Measurements from ENCODE around the gene TUBB.
A peak's percentile ranks its signal among the peaks of the same experiment; 100 is the strongest.
"Not testable (repeated sequence)": the region's sequence is repeated elsewhere in the genome, so short reads cannot be mapped to it uniquely, and the experiment has no call there.

Gene TUBB

GRCh38 chr6:30719356-30719755 is 796 bp upstream of the TUBB start:
- DNase-seq: no peak

GRCh38 chr6:30720738-30721197 is 616 bp downstream of the TUBB start:
- DNase-seq: peak; percentile 22

- DNase-seq: peak; percentile 86
These were observed 1.3 kb downstream of the TUBB start for GRCh38 chr6:30721198-30722024.

GRCh38 chr6:30722025-30722279 is 1.8 kb downstream of the TUBB start:
- not testable (repeated sequence) for DNase-seq

GRCh38 chr6:30722280-30723112 is 2.3 kb downstream of the TUBB start:
- peak; percentile 58 for DNase-seq

- not testable (repeated sequence) for DNase-seq
These were observed 3.1 kb downstream of the TUBB start for GRCh38 chr6:30723159-30723842.

- DNase-seq: not testable (repeated sequence)
These were observed 3.9 kb downstream of the TUBB start for GRCh38 chr6:30723843-30724741.

GRCh38 chr6:30724906-30725667 is 4.9 kb downstream of the TUBB start:
- no peak for DNase-seq

- DNase-seq: no peak
These were observed 5.8 kb downstream of the TUBB start for GRCh38 chr6:30725713-30726505.

- DNase-seq: no peak
These were observed 6.6 kb downstream of the TUBB start for GRCh38 chr6:30726506-30727413.

- no peak for DNase-seq
These were observed 7.9 kb downstream of the TUBB start for GRCh38 chr6:30727920-30728553.

- no peak for DNase-seq
These were observed 10.7 kb downstream of the TUBB start for GRCh38 chr6:30730601-30731435.

- DNase-seq: no peak
These were observed 12.2 kb downstream of the TUBB start for GRCh38 chr6:30732237-30732943.

- no peak for DNase-seq
These were observed 15.6 kb downstream of the TUBB start for GRCh38 chr6:30735668-30736314.

- DNase-seq: no peak
These were observed 18.4 kb downstream of the TUBB start for GRCh38 chr6:30738532-30738931.

- DNase-seq: no peak
These were observed 20.4 kb downstream of the TUBB start for GRCh38 chr6:30740540-30740870.

Measured in T1000 (cell line).